Stimulated activated CD8-positive, alpha-beta memory T cell treated with anti-CD3 and anti-CD28 coated beads, Interleukin-15, amount 100 ng/mL, for 1 hour (primary cell): ENCODE data around the gene KRT1.
A peak's percentile ranks its signal among the peaks of the same experiment; 100 is the strongest.

ENCODE experiments used
- DNase-seq: peaks from one replicate; pipeline ENCODE4 v3.0.0-alpha.2; 2020; ENCODE audit warnings: low read depth

Gene KRT1

GRCh38 chr12:52659951-52660350, 20.3 kb downstream of the KRT1 start:
- no peak for DNase-seq

GRCh38 chr12:52659395-52659794, 20.8 kb downstream of the KRT1 start:
- DNase-seq = no peak

- no peak for DNase-seq
Observed at GRCh38 chr12:52658196-52658595, 22.0 kb downstream of the KRT1 start.

GRCh38 chr12:52657250-52657902, 22.8 kb downstream of the KRT1 start:
- no peak for DNase-seq

GRCh38 chr12:52656616-52657015, 23.6 kb downstream of the KRT1 start:
- DNase-seq = no peak

- no peak for DNase-seq
Observed at GRCh38 chr12:52655720-52656124, 24.5 kb downstream of the KRT1 start.

GRCh38 chr12:52655251-52655650, 25.0 kb downstream of the KRT1 start:
- no peak for DNase-seq

GRCh38 chr12:52651726-52652261, 28.4 kb downstream of the KRT1 start, which contains the start of gene KRT2:
KRT2 (minus strand) TSS chr12:52652211; CDS start chr12:52652142, 69 bp downstream.
- no peak for DNase-seq

GRCh38 chr12:52650520-52651081, 29.6 kb downstream of the KRT1 start:
- DNase-seq = no peak

- DNase-seq = no peak
Observed at GRCh38 chr12:52649066-52649465, 31.1 kb downstream of the KRT1 start.

- no peak for DNase-seq
Observed at GRCh38 chr12:52648012-52648550, 32.1 kb downstream of the KRT1 start.

- DNase-seq = no peak
Observed at GRCh38 chr12:52647601-52648000, 32.6 kb downstream of the KRT1 start.

- DNase-seq = no peak
Observed at GRCh38 chr12:52646613-52647012, 33.6 kb downstream of the KRT1 start.

- DNase-seq = no peak
Observed at GRCh38 chr12:52645982-52646381, 34.2 kb downstream of the KRT1 start.

GRCh38 chr12:52645120-52645761, 35.0 kb downstream of the KRT1 start:
- peak; percentile 13 for DNase-seq

- DNase-seq = no peak
Observed at GRCh38 chr12:52644078-52644415, 36.2 kb downstream of the KRT1 start.

- no peak for DNase-seq
Observed at GRCh38 chr12:52643233-52644077, 36.8 kb downstream of the KRT1 start.

GRCh38 chr12:52641468-52641867, 38.7 kb downstream of the KRT1 start:
- DNase-seq = no peak

- no peak for DNase-seq
Observed at GRCh38 chr12:52637299-52637698, 42.9 kb downstream of the KRT1 start.

GRCh38 chr12:52636592-52637258, 43.5 kb downstream of the KRT1 start:
- no peak for DNase-seq

- DNase-seq = no peak
Observed at GRCh38 chr12:52636189-52636588, 44.0 kb downstream of the KRT1 start.
